Endothelial cell of umbilical vein (primary cell): ENCODE data around the gene STX12. TPM values are rescaled to one million over a fixed set of nuclear protein-coding genes. Genes with fewer than 3 reads are reported as not detected.

Experiments used
- BruUV-seq: library from RNA; stranded (reverse); fragments of 400-500 nt; replicated peaks from 2 replicates; lab custom pipeline; 2021; lab: Mats Ljungman, UMichigan
- CTCF ChIA-PET: fragments of 300-600, 350-600 bp; sonication (Branson Sonifier 250); formaldehyde crosslinking; loops from one replicate; lab custom pipeline; 2021; ENCODE audit warnings: antibody characterized with exemption, inconsistent platforms; lab: Charles Lee
- POLR2A ChIA-PET: fragments of 300-600, 350-600 bp; sonication (Branson Sonifier 250); formaldehyde crosslinking; loops from one replicate; lab custom pipeline; 2021; ENCODE audit warnings: antibody characterized with exemption, inconsistent platforms; lab: Charles Lee
- DNase-seq: peaks from one replicate; pipeline ENCODE4 v3.0.0-alpha.2; 2011; ENCODE audit warnings: low read depth, low spot score
- FAIRE-seq: peaks from 2 replicates; lab custom pipeline; 2011; peaks lifted over from hg19 to GRCh38; lab: Jason Lieb, UNC
- H2AFZ ChIP-seq: 2 replicates; pipeline ENCODE4 v1.6.0; 2012; ENCODE audit warnings: low read depth, low read length, control low read depth, inconsistent platforms
- H3K27ac ChIP-seq: 2 replicates; pipeline ENCODE4 v1.5.1; 2011; ENCODE audit warnings: low read depth, mild to moderate bottlenecking, control low read depth, low read length, moderate library complexity; ENCODE audit not compliant: insufficient read depth
- H3K27me3 ChIP-seq, 2 experiments: 2 replicates each; pipeline versions ENCODE4 v1.6.0 to v1.6.1; 2011; ENCODE audit warnings: low read length in 2 of 2, mixed read lengths in 1 of 2; ENCODE audit not compliant: control insufficient read depth in 2 of 2, insufficient read depth in 2 of 2
- H3K36me3 ChIP-seq, 2 experiments: 2 replicates in 1 of 2; 3 replicates in 1 of 2; pipeline ENCODE4 v1.5.1; 2011; ENCODE audit warnings: low read length in 2 of 2, mild to moderate bottlenecking in 1 of 2, moderate library complexity in 1 of 2; ENCODE audit not compliant: control insufficient read depth in 2 of 2, insufficient read depth in 2 of 2; ENCODE audit errors: extremely low read depth in 1 of 2
- H3K4me1 ChIP-seq: 3 replicates; pipeline ENCODE4 v1.5.1; 2011; ENCODE audit warnings: mild to moderate bottlenecking, low read length; ENCODE audit not compliant: control insufficient read depth, insufficient read depth; ENCODE audit errors: extremely low read depth
- H3K4me2 ChIP-seq: 2 replicates; pipeline ENCODE4 v1.6.1; 2011; ENCODE audit warnings: low read length, control low read depth, mixed read lengths; ENCODE audit not compliant: insufficient read depth
- H3K4me3 ChIP-seq, 3 experiments: fragments of 200-600 bp in 1 of 3; sonication (generic), shearing (Covaris generic) in 1 of 3; replicated peaks in 1 of 3; 2 replicates each; pipeline ENCODE4 v1.5.1; 2011 to 2016; ENCODE audit warnings: control low read depth in 3 of 3, low read length in 3 of 3, mild to moderate bottlenecking in 2 of 3, inconsistent platforms in 1 of 3, low read depth in 1 of 3, moderate library complexity in 1 of 3; ENCODE audit not compliant: insufficient read depth in 1 of 3
- H3K79me2 ChIP-seq: 2 replicates; pipeline ENCODE4 v1.6.0; 2012; ENCODE audit warnings: low read length, inconsistent platforms; ENCODE audit not compliant: control insufficient read depth, insufficient read depth
- H3K9ac ChIP-seq: replicated peaks from 2 replicates; pipeline ENCODE3; 2011; ENCODE audit warnings: low read length, control low read depth; ENCODE audit not compliant: insufficient read depth; ENCODE audit errors: extremely low read depth
- H3K9me1 ChIP-seq: replicated peaks from 3 replicates; pipeline ENCODE4 v1.6.0; 2011; ENCODE audit warnings: mild to moderate bottlenecking, low read length; ENCODE audit not compliant: control insufficient read depth, insufficient read depth; ENCODE audit errors: extremely low read depth
- H3K9me3 ChIP-seq: replicated peaks from 2 replicates; pipeline ENCODE4 v1.5.1; 2012; ENCODE audit warnings: low read length, inconsistent platforms; ENCODE audit not compliant: control insufficient read depth, insufficient read depth
- H4K20me1 ChIP-seq: replicated peaks from 2 replicates; pipeline ENCODE3; 2011; ENCODE audit warnings: mild to moderate bottlenecking, low read length; ENCODE audit not compliant: control insufficient read depth, insufficient read depth; ENCODE audit errors: extremely low read depth
- GATA2 ChIP-seq: IDR thresholded peaks from 2 replicates; pipeline ENCODE4 v1.7.0; 2011; ENCODE audit warnings: low read depth, mild to moderate bottlenecking, moderate library complexity, mixed read lengths, low read length; ENCODE audit not compliant: insufficient read length, insufficient read depth
- MYC ChIP-seq: IDR thresholded peaks from one replicate; pipeline ENCODE4 v1.6.1; 2011; ENCODE audit warnings: mild to moderate bottlenecking, low read depth, low read length
- POLR2AphosphoS5 ChIP-seq: IDR thresholded peaks from 2 replicates; pipeline ENCODE4 v1.6.1; 2012; ENCODE audit warnings: low read depth, mild to moderate bottlenecking, control low read depth, low read length, moderate library complexity; ENCODE audit not compliant: insufficient read depth
- dilution Hi-C: fragments of 300-500 bp; cut with MboI; formaldehyde crosslinking; loops from one replicate; pipeline ENCODE4 v1.15.0; 2019; ENCODE audit warnings: low sequenced_read_pairs; ENCODE audit not compliant: extremely low pct_ligation_motif_present
- intact Hi-C: fragments of 100-400 bp; cut with micrococcal nuclease; formaldehyde crosslinking; loops from one replicate; pipeline ENCODE4 v1.10.0; 2022
- polyA plus RNA-seq, 4 experiments: library from polyadenylated mRNA; depleted of rRNA in 3 of 4; stranded (reverse) in 3 of 4; unstranded in 1 of 4; fragments of >200 nt; gene quantifications; 2 replicates each; pipeline versions ENCODE4 v1.2.1 to v1.2.3, GENCODE V29; 2011 to 2012; ENCODE audit warnings: missing spikeins in 1 of 4
- total RNA-seq: library from RNA; stranded (reverse); gene quantifications from 2 replicates; pipeline ENCODE4 v1.2.3, GENCODE V29; 2021
- TF ChIP-seq, protein P1 (sequence below), 2 donors: IDR thresholded peaks; 1 replicate in 1 of 2; 2 replicates in 1 of 2; pipeline ENCODE4 v1.5.1; 2011; ENCODE audit warnings: low read length in 2 of 2, mild to moderate bottlenecking in 2 of 2, moderate library complexity in 2 of 2, control low read depth in 1 of 2, inconsistent platforms in 1 of 2, low read depth in 1 of 2; ENCODE audit not compliant: insufficient read depth in 1 of 2; ENCODE audit errors: extremely low read depth in 1 of 2
- TF ChIP-seq, protein P2 (sequence below): IDR thresholded peaks from 2 replicates; pipeline ENCODE4 v1.6.1; 2011; ENCODE audit not compliant: insufficient read depth, insufficient read length

The STX12 gene
- total and polyA plus RNA-seq, 2 donors (not counting 3 experiments of a cell fraction or from before 2014, with no cell fraction given): 28.7 to 90.3 TPM

DNA sequence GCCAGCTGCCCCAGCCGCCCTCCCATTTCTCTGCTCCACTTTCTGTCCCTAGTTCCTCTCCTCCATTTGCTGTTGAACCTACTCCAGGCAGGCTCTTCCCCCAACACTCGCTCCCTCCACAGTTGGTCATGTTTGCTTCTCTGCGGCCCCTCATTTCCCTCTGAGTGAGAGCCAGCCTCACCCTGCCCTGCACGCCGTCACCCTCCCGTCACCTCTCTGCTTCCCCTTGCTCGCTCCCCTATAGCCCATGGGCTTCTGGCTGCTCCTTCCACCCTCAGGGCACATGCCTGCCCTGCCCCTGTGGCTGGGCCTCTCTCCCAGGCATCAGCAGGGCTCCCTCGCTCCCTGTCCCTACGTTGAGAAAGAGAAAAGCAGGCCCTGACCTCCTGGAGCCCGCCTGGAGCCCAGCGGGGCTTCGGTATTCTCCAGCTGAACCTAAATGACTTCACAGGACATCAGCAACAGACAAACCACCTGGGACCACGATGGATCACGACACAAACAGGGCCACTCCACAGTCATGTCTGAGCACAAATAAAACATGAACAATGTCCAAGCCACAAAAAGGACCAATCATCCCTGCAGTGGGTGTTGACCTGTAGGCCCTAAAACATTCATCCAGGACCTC is 86.0 kb downstream of the STX12 start:
- BruUV-seq: no TSS peak
- H4K20me1 ChIP-seq: no peaks in the 10 kb centered on the region
- no peak overlapping the region for H3K27ac ChIP-seq
- H3K4me1 ChIP-seq: peaks cover 4% of the 10 kb centered on the region
- DNase-seq: no peak
- H3K9ac ChIP-seq: no peak overlapping the region
- no peak overlapping the region for H3K4me3 ChIP-seq
- CTCF ChIA-PET: interaction anchor here (1.3 to 3.9 kb wide), 7 partner anchors 8 to 744 kb away, joined by 3 to 99 read pairs (median 8); partner anchors contain the start of gene THEMIS2
- H2AFZ ChIP-seq: no peak overlapping the region
- POLR2A ChIA-PET: no interaction called here
- H3K79me2 ChIP-seq: no peaks in the 10 kb centered on the region
- no peak for TF ChIP-seq GATA2
- no peak for TF ChIP-seq MYC
- TF ChIP-seq, protein P1, sequence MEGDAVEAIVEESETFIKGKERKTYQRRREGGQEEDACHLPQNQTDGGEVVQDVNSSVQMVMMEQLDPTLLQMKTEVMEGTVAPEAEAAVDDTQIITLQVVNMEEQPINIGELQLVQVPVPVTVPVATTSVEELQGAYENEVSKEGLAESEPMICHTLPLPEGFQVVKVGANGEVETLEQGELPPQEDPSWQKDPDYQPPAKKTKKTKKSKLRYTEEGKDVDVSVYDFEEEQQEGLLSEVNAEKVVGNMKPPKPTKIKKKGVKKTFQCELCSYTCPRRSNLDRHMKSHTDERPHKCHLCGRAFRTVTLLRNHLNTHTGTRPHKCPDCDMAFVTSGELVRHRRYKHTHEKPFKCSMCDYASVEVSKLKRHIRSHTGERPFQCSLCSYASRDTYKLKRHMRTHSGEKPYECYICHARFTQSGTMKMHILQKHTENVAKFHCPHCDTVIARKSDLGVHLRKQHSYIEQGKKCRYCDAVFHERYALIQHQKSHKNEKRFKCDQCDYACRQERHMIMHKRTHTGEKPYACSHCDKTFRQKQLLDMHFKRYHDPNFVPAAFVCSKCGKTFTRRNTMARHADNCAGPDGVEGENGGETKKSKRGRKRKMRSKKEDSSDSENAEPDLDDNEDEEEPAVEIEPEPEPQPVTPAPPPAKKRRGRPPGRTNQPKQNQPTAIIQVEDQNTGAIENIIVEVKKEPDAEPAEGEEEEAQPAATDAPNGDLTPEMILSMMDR (IDR thresholded peaks at IDR 0.05; ENCODE audit: extremely low read depth in 1 of 2, insufficient read depth in 1 of 2, low read depth in 1 of 2, low read length in 2 of 2): no peak
- TF ChIP-seq POLR2AphosphoS5: no peak
- TF ChIP-seq, protein P2, sequence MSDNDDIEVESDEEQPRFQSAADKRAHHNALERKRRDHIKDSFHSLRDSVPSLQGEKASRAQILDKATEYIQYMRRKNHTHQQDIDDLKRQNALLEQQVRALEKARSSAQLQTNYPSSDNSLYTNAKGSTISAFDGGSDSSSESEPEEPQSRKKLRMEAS: no peak
- intact Hi-C loops (loop anchor here (1.0 kb wide), 4 partner anchors 101 to 350 kb away; partner anchors contain the start of gene EYA3), dilution Hi-C loops (no loop called here)
- H3K9me3 ChIP-seq: no peaks in the 10 kb centered on the region
- no peak for FAIRE-seq
- no peak overlapping the region for H3K4me2 ChIP-seq
- no peaks in the 10 kb centered on the region for H3K27me3 ChIP-seq
- no peaks in the 10 kb centered on the region for H3K36me3 ChIP-seq
- H3K9me1 ChIP-seq: no peaks in the 10 kb centered on the region
